GM18505 (cell line): Measurements from ENCODE around the gene SGIP1.

Experiments used
- ATAC-seq: cut with Tn5 transposase; IDR thresholded peaks from one replicate; pipeline ENCODE4 v1.9.1; 2021; ENCODE audit not compliant: unreplicated experiment
- POLR2A ChIP-seq: IDR thresholded peaks from 4 replicates; pipeline ENCODE4 v1.6.1; 2011; ENCODE audit warnings: borderline replicate concordance; ENCODE audit not compliant: insufficient read depth, insufficient read length; ENCODE audit errors: extremely low read depth

Gene SGIP1

GRCh38 chr1:66532798-66533783 is 862 bp upstream of the SGIP1 start:
- no peak for TF ChIP-seq POLR2A
- ATAC-seq = no peak

GRCh38 chr1:66535061-66535460 is 1.1 kb downstream of the SGIP1 start:
- no peak for TF ChIP-seq POLR2A
- no peak for ATAC-seq

- ATAC-seq = no peak
- no peak for TF ChIP-seq POLR2A
Measured at GRCh38 chr1:66535853-66536252, 1.9 kb downstream of the SGIP1 start.

- TF ChIP-seq POLR2A = no peak
- ATAC-seq = no peak
Measured at GRCh38 chr1:66537718-66538117, 3.8 kb downstream of the SGIP1 start.

- no peak for TF ChIP-seq POLR2A
- no peak for ATAC-seq
Measured at GRCh38 chr1:66539491-66539890, 5.5 kb downstream of the SGIP1 start.

GRCh38 chr1:66540434-66541032 is 6.6 kb downstream of the SGIP1 start:
- no peak for TF ChIP-seq POLR2A
- no peak for ATAC-seq

- TF ChIP-seq POLR2A = no peak
- ATAC-seq = no peak
Measured at GRCh38 chr1:66542314-66542713, 8.4 kb downstream of the SGIP1 start.

- no peak for TF ChIP-seq POLR2A
- no peak for ATAC-seq
Measured at GRCh38 chr1:66542811-66543767, 9.1 kb downstream of the SGIP1 start.

- no peak for ATAC-seq
- TF ChIP-seq POLR2A = no peak
Measured at GRCh38 chr1:66546047-66546810, 12.3 kb downstream of the SGIP1 start.

GRCh38 chr1:66549017-66549416 is 15.1 kb downstream of the SGIP1 start:
- ATAC-seq = no peak
- no peak for TF ChIP-seq POLR2A

GRCh38 chr1:66550243-66550642 is 16.3 kb downstream of the SGIP1 start:
- TF ChIP-seq POLR2A = no peak
- ATAC-seq = no peak

GRCh38 chr1:66552287-66552686 is 18.3 kb downstream of the SGIP1 start:
- no peak for TF ChIP-seq POLR2A
- no peak for ATAC-seq
